Measurements from ENCODE around the gene RNF150. TPM values are rescaled to one million over a fixed set of nuclear protein-coding genes. Genes with fewer than 3 reads are reported as not detected.

Gene RNF150
- total and polyA plus RNA-seq, 4 donors = 0.27 to 1.4 (median 0.81) TPM

DNA sequence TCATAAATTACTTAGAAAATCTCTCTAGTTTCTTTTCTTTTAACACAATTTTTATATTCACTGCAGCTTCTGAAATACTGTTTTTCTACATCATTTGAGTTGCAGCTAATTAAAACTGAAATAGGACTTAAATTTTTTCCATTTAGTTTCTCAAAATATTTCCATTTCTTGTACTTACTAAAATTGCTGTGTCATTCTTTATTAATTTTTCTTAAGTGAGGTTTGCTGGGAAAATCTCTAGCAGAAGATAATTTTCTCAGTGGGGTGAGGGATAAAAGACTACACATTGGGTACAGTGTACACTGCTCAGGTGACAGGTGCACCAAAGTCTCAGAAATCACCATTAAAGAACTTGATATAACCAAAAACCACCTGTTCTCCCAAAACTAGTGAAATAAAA, 57.7 kb downstream of the RNF150 start:
- Histone ChIP-seq H3K27me3 (ENCODE audit: control insufficient read depth in 4 of 4, insufficient read depth in 4 of 4, low read length in 3 of 4) (peaks cover 0 to 6% (median 0%) of the 10 kb centered on the region in 4 donors), H3K36me3 (ENCODE audit: control insufficient read depth in 4 of 4, insufficient read depth in 3 of 4, low read depth in 1 of 4, low read length in 3 of 4) (no peaks in the 10 kb centered on the region), H3K9me3 (ENCODE audit: control insufficient read depth in 4 of 4, low read length in 3 of 4) (no peaks in the 10 kb centered on the region), H3K4me3 (ENCODE audit: low read depth in 1 of 3, low read length in 3 of 3) (no peak overlapping the region), H3K27ac (ENCODE audit: low read depth in 1 of 2, low read length in 2 of 2) (no peak overlapping the region), H3K4me1 (ENCODE audit: control insufficient read depth in 4 of 4, insufficient read depth in 4 of 4, low read length in 3 of 4) (no peaks in the 10 kb centered on the region), H3K9ac (ENCODE audit: low read depth in 1 of 2, low read length in 2 of 2) (no peak overlapping the region)
- TF ChIP-seq, protein P1, sequence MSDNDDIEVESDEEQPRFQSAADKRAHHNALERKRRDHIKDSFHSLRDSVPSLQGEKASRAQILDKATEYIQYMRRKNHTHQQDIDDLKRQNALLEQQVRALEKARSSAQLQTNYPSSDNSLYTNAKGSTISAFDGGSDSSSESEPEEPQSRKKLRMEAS (IDR thresholded peaks at IDR 0.05) = no peak
- TF ChIP-seq RXRA (IDR thresholded peaks at IDR 0.05) (no peak), HNF4G (IDR thresholded peaks at IDR 0.05) (no peak), YY1 (IDR thresholded peaks at IDR 0.05) (no peak), TAF1 (conservative IDR thresholded peaks at IDR 0.05) (no peak), HNF4A (conservative IDR thresholded peaks at IDR 0.05) (no peak), FOXA1 (IDR thresholded peaks at IDR 0.05) (no peak), FOXA2 (IDR thresholded peaks at IDR 0.05) (no peak), RAD21 (IDR thresholded peaks at IDR 0.05) (no peak), JUND (IDR thresholded peaks at IDR 0.05) (no peak), EGR1 (IDR thresholded peaks at IDR 0.05; ENCODE audit: low read depth in 2 of 2) (no peak)
- TF ChIP-seq, protein P2, sequence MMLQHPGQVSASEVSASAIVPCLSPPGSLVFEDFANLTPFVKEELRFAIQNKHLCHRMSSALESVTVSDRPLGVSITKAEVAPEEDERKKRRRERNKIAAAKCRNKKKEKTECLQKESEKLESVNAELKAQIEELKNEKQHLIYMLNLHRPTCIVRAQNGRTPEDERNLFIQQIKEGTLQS (IDR thresholded peaks at IDR 0.05) = no peak
- DNase-seq (ENCODE audit: low spot score) = no peak

- DNase-seq (ENCODE audit: low spot score) = no peak
- Histone ChIP-seq H3K27ac (ENCODE audit: low read depth in 1 of 2, low read length in 2 of 2) (no peak overlapping the region), H3K9ac (ENCODE audit: low read depth in 1 of 2, low read length in 2 of 2) (no peak overlapping the region), H3K9me3 (ENCODE audit: control insufficient read depth in 4 of 4, low read length in 3 of 4) (no peaks in the 10 kb centered on the region), H3K4me3 (ENCODE audit: low read depth in 1 of 3, low read length in 3 of 3) (no peak overlapping the region), H3K4me1 (ENCODE audit: control insufficient read depth in 4 of 4, insufficient read depth in 4 of 4, low read length in 3 of 4) (no peaks in the 10 kb centered on the region), H3K36me3 (ENCODE audit: control insufficient read depth in 4 of 4, insufficient read depth in 3 of 4, low read depth in 1 of 4, low read length in 3 of 4) (no peaks in the 10 kb centered on the region), H3K27me3 (ENCODE audit: control insufficient read depth in 4 of 4, insufficient read depth in 4 of 4, low read length in 3 of 4) (peaks cover 0 to 6% (median 0%) of the 10 kb centered on the region in 4 donors)
- TF ChIP-seq HNF4A (conservative IDR thresholded peaks at IDR 0.05) (no peak), YY1 (IDR thresholded peaks at IDR 0.05) (no peak), NR2F2 (IDR thresholded peaks at IDR 0.05) (no peak), SP1 (IDR thresholded peaks at IDR 0.05) (no peak), CTCF (IDR thresholded peaks at IDR 0.05; ENCODE audit: low read depth, low read length, missing input control) (no peak), FOXA2 (IDR thresholded peaks at IDR 0.05) (no peak), RAD21 (IDR thresholded peaks at IDR 0.05) (no peak), HNF4G (IDR thresholded peaks at IDR 0.05) (no peak), JUND (IDR thresholded peaks at IDR 0.05) (no peak), TAF1 (conservative IDR thresholded peaks at IDR 0.05) (no peak), GABPA (IDR thresholded peaks at IDR 0.05 in 1 of 2, conservative IDR thresholded peaks at IDR 0.05 in 1 of 2) (no peak), FOXA1 (IDR thresholded peaks at IDR 0.05) (no peak)
- TF ChIP-seq, protein P2 (IDR thresholded peaks at IDR 0.05) = no peak
- TF ChIP-seq, protein P3, sequence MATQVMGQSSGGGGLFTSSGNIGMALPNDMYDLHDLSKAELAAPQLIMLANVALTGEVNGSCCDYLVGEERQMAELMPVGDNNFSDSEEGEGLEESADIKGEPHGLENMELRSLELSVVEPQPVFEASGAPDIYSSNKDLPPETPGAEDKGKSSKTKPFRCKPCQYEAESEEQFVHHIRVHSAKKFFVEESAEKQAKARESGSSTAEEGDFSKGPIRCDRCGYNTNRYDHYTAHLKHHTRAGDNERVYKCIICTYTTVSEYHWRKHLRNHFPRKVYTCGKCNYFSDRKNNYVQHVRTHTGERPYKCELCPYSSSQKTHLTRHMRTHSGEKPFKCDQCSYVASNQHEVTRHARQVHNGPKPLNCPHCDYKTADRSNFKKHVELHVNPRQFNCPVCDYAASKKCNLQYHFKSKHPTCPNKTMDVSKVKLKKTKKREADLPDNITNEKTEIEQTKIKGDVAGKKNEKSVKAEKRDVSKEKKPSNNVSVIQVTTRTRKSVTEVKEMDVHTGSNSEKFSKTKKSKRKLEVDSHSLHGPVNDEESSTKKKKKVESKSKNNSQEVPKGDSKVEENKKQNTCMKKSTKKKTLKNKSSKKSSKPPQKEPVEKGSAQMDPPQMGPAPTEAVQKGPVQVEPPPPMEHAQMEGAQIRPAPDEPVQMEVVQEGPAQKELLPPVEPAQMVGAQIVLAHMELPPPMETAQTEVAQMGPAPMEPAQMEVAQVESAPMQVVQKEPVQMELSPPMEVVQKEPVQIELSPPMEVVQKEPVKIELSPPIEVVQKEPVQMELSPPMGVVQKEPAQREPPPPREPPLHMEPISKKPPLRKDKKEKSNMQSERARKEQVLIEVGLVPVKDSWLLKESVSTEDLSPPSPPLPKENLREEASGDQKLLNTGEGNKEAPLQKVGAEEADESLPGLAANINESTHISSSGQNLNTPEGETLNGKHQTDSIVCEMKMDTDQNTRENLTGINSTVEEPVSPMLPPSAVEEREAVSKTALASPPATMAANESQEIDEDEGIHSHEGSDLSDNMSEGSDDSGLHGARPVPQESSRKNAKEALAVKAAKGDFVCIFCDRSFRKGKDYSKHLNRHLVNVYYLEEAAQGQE (IDR thresholded peaks at IDR 0.05) = no peak
- TF ChIP-seq, protein P1 (IDR thresholded peaks at IDR 0.05) = no peak
- 78% methylated on average over 4 of the region's 4 CpGs for WGBS
Measured at GRCh38 chr4:141074098-141074878, 59.0 kb downstream of the RNF150 start.
